Keratinocyte (primary cell): ENCODE data around the gene KCNC4. TPM values are rescaled to one million over a fixed set of nuclear protein-coding genes. Genes with fewer than 3 reads are reported as not detected.

Experiments
- DNase-seq: peaks from one replicate; pipeline ENCODE4 v3.0.0-alpha.2; 2011; ENCODE audit warnings: low read depth, missing footprints, low spot score
- FAIRE-seq: peaks from 2 replicates; lab custom pipeline; 2011; peaks lifted over from hg19 to GRCh38; lab: Jason Lieb, UNC
- H2AFZ ChIP-seq: 2 replicates; pipeline ENCODE4 v1.6.0; 2012; ENCODE audit warnings: low read length, control low read depth, inconsistent platforms; ENCODE audit not compliant: control insufficient read depth
- H3K27ac ChIP-seq: 2 replicates; pipeline ENCODE4 v1.5.1; 2011; ENCODE audit warnings: low read length; ENCODE audit not compliant: control insufficient read depth, insufficient read depth
- H3K27me3 ChIP-seq: 3 replicates; pipeline ENCODE4 v1.6.0; 2011; ENCODE audit warnings: low read length; ENCODE audit not compliant: control insufficient read depth, insufficient read depth; ENCODE audit errors: extremely low read depth
- H3K36me3 ChIP-seq, 2 experiments: 2 replicates in 1 of 2; 3 replicates in 1 of 2; pipeline ENCODE4 v1.5.1; 2011; ENCODE audit warnings: low read length in 2 of 2, mild to moderate bottlenecking in 1 of 2; ENCODE audit not compliant: control insufficient read depth in 2 of 2, insufficient read depth in 2 of 2; ENCODE audit errors: extremely low read depth in 1 of 2
- H3K4me1 ChIP-seq: 3 replicates; pipeline ENCODE4 v1.5.1; 2011; ENCODE audit warnings: low read length; ENCODE audit not compliant: control insufficient read depth, insufficient read depth; ENCODE audit errors: extremely low read depth
- H3K4me2 ChIP-seq: 3 replicates; pipeline ENCODE4 v1.6.0; 2011; ENCODE audit warnings: low read depth, low read length; ENCODE audit not compliant: control insufficient read depth, insufficient read depth; ENCODE audit errors: extremely low read depth
- H3K4me3 ChIP-seq, 3 experiments: fragments of 200-600 bp in 1 of 3; sonication (generic) in 1 of 3; 2 replicates in 2 of 3; 3 replicates in 1 of 3; pipeline ENCODE4 v1.5.1; 2011 to 2016; ENCODE audit warnings: low read length in 3 of 3, mild to moderate bottlenecking in 3 of 3, control low read depth in 2 of 3, inconsistent platforms in 1 of 3, low read depth in 1 of 3, mixed read lengths in 1 of 3, mixed run types in 1 of 3, moderate library complexity in 1 of 3; ENCODE audit not compliant: control insufficient read depth in 2 of 3, insufficient read depth in 2 of 3; ENCODE audit errors: extremely low read depth in 1 of 3
- H3K79me2 ChIP-seq: 2 replicates; pipeline ENCODE4 v1.6.0; 2012; ENCODE audit warnings: low read length; ENCODE audit not compliant: control insufficient read depth, insufficient read depth
- H3K9ac ChIP-seq: 3 replicates; pipeline ENCODE4 v1.6.0; 2011; ENCODE audit warnings: low read length; ENCODE audit not compliant: control insufficient read depth, insufficient read depth; ENCODE audit errors: extremely low read depth
- H3K9me1 ChIP-seq: 3 replicates; pipeline ENCODE4 v1.6.0; 2011; ENCODE audit warnings: low read length; ENCODE audit not compliant: control insufficient read depth, insufficient read depth; ENCODE audit errors: extremely low read depth
- H3K9me3 ChIP-seq: 2 replicates; pipeline ENCODE4 v1.5.1; 2012; ENCODE audit warnings: low read depth, low read length; ENCODE audit not compliant: control insufficient read depth
- H4K20me1 ChIP-seq: 3 replicates; pipeline ENCODE4 v1.6.0; 2011; ENCODE audit warnings: low read length; ENCODE audit not compliant: control insufficient read depth, insufficient read depth; ENCODE audit errors: extremely low read depth
- CTCF ChIP-seq, 3 experiments: IDR thresholded peaks in 1 of 3; conservative IDR thresholded peaks in 1 of 3; optimal IDR thresholded peaks in 1 of 3; 2 replicates in 2 of 3; 3 replicates in 1 of 3; pipeline versions ENCODE3 to v1.5.1; 2011; ENCODE audit warnings: low read length in 3 of 3, mild to moderate bottlenecking in 3 of 3, moderate library complexity in 2 of 3, control low read depth in 1 of 3, inconsistent platforms in 1 of 3; ENCODE audit not compliant: insufficient read depth in 2 of 3; ENCODE audit errors: extremely low read depth in 1 of 3
- EZH2 ChIP-seq: IDR thresholded peaks from one replicate; pipeline ENCODE4 v1.6.1; 2012; ENCODE audit warnings: inconsistent platforms, mild to moderate bottlenecking, low read length, moderate library complexity
- dilution Hi-C: fragments of 300-500 bp; cut with MboI; formaldehyde crosslinking; loops from one replicate; pipeline ENCODE4 v1.7.0; 2020; ENCODE audit warnings: low sequenced_read_pairs; ENCODE audit not compliant: extremely low pct_ligation_motif_present
- polyA plus RNA-seq, 5 experiments: library from polyadenylated mRNA; depleted of rRNA in 3 of 5; stranded (reverse) in 3 of 5; stranded (forward) in 1 of 5; unstranded in 1 of 5; fragments of >200 nt; gene quantifications; 1 replicate in 1 of 5; 2 replicates in 3 of 5; 3 replicates in 1 of 5; pipeline versions ENCODE4 v1.2.1 to v1.2.3, GENCODE V29; 2011 to 2012; ENCODE audit warnings: missing spikeins in 2 of 5, low read depth in 1 of 5, low replicate concordance in 1 of 5

Gene KCNC4
- polyA plus RNA-seq, 1 donor (not counting 4 experiments of a cell fraction or from before 2014, with no cell fraction given): 1.3 TPM

- H3K79me2 ChIP-seq: no peaks in the 10 kb centered on the region
- no peak for DNase-seq
- peaks cover 3% of the 10 kb centered on the region for H3K9me1 ChIP-seq
- no peaks in the 10 kb centered on the region for H3K9me3 ChIP-seq
- H4K20me1 ChIP-seq: no peaks in the 10 kb centered on the region
- no peak for FAIRE-seq
- H3K27ac ChIP-seq: no peak overlapping the region
- no peaks in the 10 kb centered on the region for H3K27me3 ChIP-seq
- H3K4me3 ChIP-seq: no peak overlapping the region
- H3K36me3 ChIP-seq: peaks cover 0 to 7% of the 10 kb centered on the region in 2 experiments
- no peak overlapping the region for H3K4me2 ChIP-seq
- TF ChIP-seq EZH2 (no peak), CTCF (optimal IDR thresholded peaks at IDR 0.05 in 1 of 3, IDR thresholded peaks at IDR 0.05 in 1 of 3, conservative IDR thresholded peaks at IDR 0.05 in 1 of 3; ENCODE audit: extremely low read depth in 1 of 3, insufficient read depth in 2 of 3, low read length in 3 of 3) (no peak)
- H3K4me1 ChIP-seq: peaks cover 42% of the 10 kb centered on the region
- no peak overlapping the region for H3K9ac ChIP-seq
- no peak overlapping the region for H2AFZ ChIP-seq
- dilution Hi-C loops: no loop called here
Observed at GRCh38 chr1:110230381-110231199, 20.5 kb downstream of the KCNC4 start.

- Histone ChIP-seq H3K27me3 (no peaks in the 10 kb centered on the region), H3K4me3 (no peak overlapping the region), H3K36me3 (peaks cover 0 to 7% of the 10 kb centered on the region in 2 experiments), H3K4me2 (no peak overlapping the region), H2AFZ (no peak overlapping the region), H3K79me2 (no peaks in the 10 kb centered on the region), H3K9me3 (no peaks in the 10 kb centered on the region), H3K9ac (no peak overlapping the region), H3K9me1 (no peaks in the 10 kb centered on the region), H4K20me1 (no peaks in the 10 kb centered on the region), H3K27ac (no peak overlapping the region), H3K4me1 (peaks cover 42% of the 10 kb centered on the region)
- TF ChIP-seq EZH2 (no peak), CTCF (optimal IDR thresholded peaks at IDR 0.05 in 1 of 3, IDR thresholded peaks at IDR 0.05 in 1 of 3, conservative IDR thresholded peaks at IDR 0.05 in 1 of 3; ENCODE audit: extremely low read depth in 1 of 3, insufficient read depth in 2 of 3, low read length in 3 of 3) (no peak)
- FAIRE-seq (no peak), DNase-seq (no peak)
- dilution Hi-C loops: no loop called here
Observed at GRCh38 chr1:110233861-110234260, 23.7 kb downstream of the KCNC4 start.
